Measurements from ENCODE around the gene PLA2G2F. TPM values are rescaled to one million over a fixed set of nuclear protein-coding genes. Genes with fewer than 3 reads are reported as not detected.

Gene PLA2G2F
- polyA plus RNA-seq, 2 of the 4 experiments (the other 2 are of a cell fraction), result not detected

GRCh38 chr1:20143318-20143717, 4.2 kb downstream of the PLA2G2F start:
- Histone ChIP-seq H3K4me1 (no peaks in the 10 kb centered on the region), H3K27ac (no peak overlapping the region), H3K9me3 (no peaks in the 10 kb centered on the region), H3K4me3 (no peak overlapping the region), H3K4me2 (no peak overlapping the region)
- TF ChIP-seq POLR2AphosphoS2 (conservative IDR thresholded peaks at IDR 0.05; ENCODE audit: low read length), result no peak
- TF ChIP-seq HOXB13 (CRISPR knock-in tag; IDR thresholded peaks at IDR 0.05; ENCODE audit: low read depth), result no peak
- TF ChIP-seq, protein P1, sequence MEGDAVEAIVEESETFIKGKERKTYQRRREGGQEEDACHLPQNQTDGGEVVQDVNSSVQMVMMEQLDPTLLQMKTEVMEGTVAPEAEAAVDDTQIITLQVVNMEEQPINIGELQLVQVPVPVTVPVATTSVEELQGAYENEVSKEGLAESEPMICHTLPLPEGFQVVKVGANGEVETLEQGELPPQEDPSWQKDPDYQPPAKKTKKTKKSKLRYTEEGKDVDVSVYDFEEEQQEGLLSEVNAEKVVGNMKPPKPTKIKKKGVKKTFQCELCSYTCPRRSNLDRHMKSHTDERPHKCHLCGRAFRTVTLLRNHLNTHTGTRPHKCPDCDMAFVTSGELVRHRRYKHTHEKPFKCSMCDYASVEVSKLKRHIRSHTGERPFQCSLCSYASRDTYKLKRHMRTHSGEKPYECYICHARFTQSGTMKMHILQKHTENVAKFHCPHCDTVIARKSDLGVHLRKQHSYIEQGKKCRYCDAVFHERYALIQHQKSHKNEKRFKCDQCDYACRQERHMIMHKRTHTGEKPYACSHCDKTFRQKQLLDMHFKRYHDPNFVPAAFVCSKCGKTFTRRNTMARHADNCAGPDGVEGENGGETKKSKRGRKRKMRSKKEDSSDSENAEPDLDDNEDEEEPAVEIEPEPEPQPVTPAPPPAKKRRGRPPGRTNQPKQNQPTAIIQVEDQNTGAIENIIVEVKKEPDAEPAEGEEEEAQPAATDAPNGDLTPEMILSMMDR (IDR thresholded peaks at IDR 0.05), result no peak
- no peak for TF ChIP-seq HOXA7 (CRISPR knock-in tag; IDR thresholded peaks at IDR 0.05)
- TF ChIP-seq ZNF302 (CRISPR knock-in tag; IDR thresholded peaks at IDR 0.05), result no peak
- TF ChIP-seq BHLHE40 (IDR thresholded peaks at IDR 0.05; ENCODE audit: low read depth, low read length), result no peak
- TF ChIP-seq JUNB (IDR thresholded peaks at IDR 0.05), result no peak
- TF ChIP-seq MYC (IDR thresholded peaks at IDR 0.05; ENCODE audit: borderline replicate concordance, low read length), result no peak
- no peak for TF ChIP-seq ZC3H11A (IDR thresholded peaks at IDR 0.05)
- no peak for TF ChIP-seq GATA3 (IDR thresholded peaks at IDR 0.05; ENCODE audit: borderline replicate concordance)
- TF ChIP-seq TFCP2L1 (CRISPR knock-in tag; IDR thresholded peaks at IDR 0.05), result no peak
- TF ChIP-seq MAZ (IDR thresholded peaks at IDR 0.05; ENCODE audit: borderline replicate concordance, low read depth, low read length), result no peak
- TF ChIP-seq ZFP36 (IDR thresholded peaks at IDR 0.05; ENCODE audit: borderline replicate concordance, partially characterized antibody), result no peak
- TF ChIP-seq MAFK (IDR thresholded peaks at IDR 0.05; ENCODE audit: partially characterized antibody), result no peak
- no peak for TF ChIP-seq RARB (CRISPR knock-in tag; IDR thresholded peaks at IDR 0.05)
- CTCF ChIA-PET, result interaction anchor here (1.3 to 2.1 kb wide), 4 partner anchors 8 to 43 kb away, joined by 4 to 10 read pairs (median 4); no protein-coding TSS in a partner anchor
- ATAC-seq, result no peak
- no CpG with 5 or more reads among the region's 8 CpGs for WGBS (ENCODE audit: missing lambda C conversion rate)
- no peak for FAIRE-seq
- DNase-seq (ENCODE audit: low read depth in 1 of 2, low spot score in 1 of 2), result no peak
- POLR2A ChIA-PET, result no interaction called here

GRCh38 chr1:20143734-20144565, 4.8 kb downstream of the PLA2G2F start:
- CTCF ChIA-PET, result interaction anchor here (0.8 to 2.1 kb wide), 6 partner anchors 8 to 226 kb away, joined by 3 to 10 read pairs (median 4); partner anchors contain the start of gene PLA2G5
- WGBS (ENCODE audit: missing lambda C conversion rate), result 43% methylated on average over 10 of the region's 13 CpGs

More at GRCh38 chr1:20143734-20144565, 4.8 kb downstream of the PLA2G2F start:
- POLR2A ChIA-PET, result no interaction called here
- H3K4me3 ChIP-seq, result no peak overlapping the region
- ATAC-seq, result no peak
- H3K27ac ChIP-seq, result no peak overlapping the region
- TF ChIP-seq BCL3 (IDR thresholded peaks at IDR 0.05), result no peak
- TF ChIP-seq CEBPB (IDR thresholded peaks at IDR 0.05), result no peak
- TF ChIP-seq ZSCAN20 (CRISPR knock-in tag; IDR thresholded peaks at IDR 0.05), result no peak
- TF ChIP-seq CBX2 (IDR thresholded peaks at IDR 0.05; ENCODE audit: borderline replicate concordance, low read depth), result no peak
- TF ChIP-seq FOSB (CRISPR knock-in tag; IDR thresholded peaks at IDR 0.05), result no peak
- TF ChIP-seq HDAC2 (IDR thresholded peaks at IDR 0.05), result no peak
- TF ChIP-seq FOSL2 (IDR thresholded peaks at IDR 0.05), result no peak
- no peak for TF ChIP-seq FOSL2 (CRISPR knock-in tag; IDR thresholded peaks at IDR 0.05)
- H3K9me3 ChIP-seq, result no peaks in the 10 kb centered on the region
- no peak overlapping the region for H3K4me2 ChIP-seq
- FAIRE-seq, result no peak
- H3K4me1 ChIP-seq, result no peaks in the 10 kb centered on the region
- no peak for DNase-seq (ENCODE audit: low read depth in 1 of 2, low spot score in 1 of 2)
